ENCODE data around the gene SLC7A9. TPM values are rescaled to one million over a fixed set of nuclear protein-coding genes. Genes with fewer than 3 reads are reported as not detected.

SLC7A9 gene
- total and polyA plus RNA-seq, 4 donors, result 6.8 to 16.3 (median 9.8) TPM

- no peaks in the 10 kb centered on the region for H3K4me1 ChIP-seq (ENCODE audit: control insufficient read depth in 4 of 4, insufficient read depth in 4 of 4, low read length in 3 of 4)
- no peak overlapping the region for H3K9ac ChIP-seq (ENCODE audit: low read depth in 1 of 2, low read length in 2 of 2)
- no peak for TF ChIP-seq EGR1 (IDR thresholded peaks at IDR 0.05; ENCODE audit: low read depth in 2 of 2)
- TF ChIP-seq RAD21 (IDR thresholded peaks at IDR 0.05), result no peak
- TF ChIP-seq SP1 (IDR thresholded peaks at IDR 0.05), result no peak
- TF ChIP-seq HNF4A (conservative IDR thresholded peaks at IDR 0.05), result no peak
- no peak for TF ChIP-seq FOXA1 (IDR thresholded peaks at IDR 0.05)
- TF ChIP-seq FOXA2 (IDR thresholded peaks at IDR 0.05), result no peak
- TF ChIP-seq ATF3 (IDR thresholded peaks at IDR 0.05), result no peak
- H3K36me3 ChIP-seq (ENCODE audit: control insufficient read depth in 4 of 4, insufficient read depth in 3 of 4, low read depth in 1 of 4, low read length in 3 of 4), result peaks cover 0 to 7% (median 3%) of the 10 kb centered on the region in 4 donors
- 97% methylated on average over 4 of the region's 4 CpGs for WGBS
- H3K9me3 ChIP-seq (ENCODE audit: control insufficient read depth in 4 of 4, low read length in 3 of 4), result no peaks in the 10 kb centered on the region
- H3K27ac ChIP-seq (ENCODE audit: low read depth in 1 of 2, low read length in 2 of 2), result no peak overlapping the region
- no peak for DNase-seq (ENCODE audit: low spot score)
- H3K4me3 ChIP-seq (ENCODE audit: low read depth in 1 of 3, low read length in 3 of 3), result no peak overlapping the region
- H3K27me3 ChIP-seq (ENCODE audit: control insufficient read depth in 4 of 4, insufficient read depth in 4 of 4, low read length in 3 of 4), result no peaks in the 10 kb centered on the region
Measured at GRCh38 chr19:32911467-32911866, 41.9 kb upstream of the SLC7A9 start.

GRCh38 chr19:32910874-32911273 lies 41.3 kb upstream of the SLC7A9 start:
- H3K36me3 ChIP-seq (ENCODE audit: control insufficient read depth in 4 of 4, insufficient read depth in 3 of 4, low read depth in 1 of 4, low read length in 3 of 4), result peaks cover 0 to 7% (median 3%) of the 10 kb centered on the region in 4 donors
- no peak overlapping the region for H3K27ac ChIP-seq (ENCODE audit: low read depth in 1 of 2, low read length in 2 of 2)
- H3K9me3 ChIP-seq (ENCODE audit: control insufficient read depth in 4 of 4, low read length in 3 of 4), result no peaks in the 10 kb centered on the region
- no peak for DNase-seq (ENCODE audit: low spot score)
- H3K9ac ChIP-seq (ENCODE audit: low read depth in 1 of 2, low read length in 2 of 2), result no peak overlapping the region
- no peaks in the 10 kb centered on the region for H3K27me3 ChIP-seq (ENCODE audit: control insufficient read depth in 4 of 4, insufficient read depth in 4 of 4, low read length in 3 of 4)
- TF ChIP-seq HNF4A (conservative IDR thresholded peaks at IDR 0.05) (no peak), TAF1 (conservative IDR thresholded peaks at IDR 0.05) (no peak), NR2F2 (IDR thresholded peaks at IDR 0.05) (no peak), EGR1 (IDR thresholded peaks at IDR 0.05; ENCODE audit: low read depth in 2 of 2) (no peak), YY1 (IDR thresholded peaks at IDR 0.05) (no peak), ATF3 (IDR thresholded peaks at IDR 0.05) (no peak), FOXA1 (IDR thresholded peaks at IDR 0.05) (no peak), SP1 (IDR thresholded peaks at IDR 0.05) (no peak), MAX (IDR thresholded peaks at IDR 0.05) (no peak), GABPA (IDR thresholded peaks at IDR 0.05 in 1 of 2, conservative IDR thresholded peaks at IDR 0.05 in 1 of 2) (no peak), REST (IDR thresholded peaks at IDR 0.05) (no peak), RXRA (IDR thresholded peaks at IDR 0.05) (no peak), CTCF (IDR thresholded peaks at IDR 0.05; ENCODE audit: low read depth, low read length, missing input control) (no peak), HNF4G (IDR thresholded peaks at IDR 0.05) (no peak), FOXA2 (IDR thresholded peaks at IDR 0.05) (no peak)
- no peaks in the 10 kb centered on the region for H3K4me1 ChIP-seq (ENCODE audit: control insufficient read depth in 4 of 4, insufficient read depth in 4 of 4, low read length in 3 of 4)
- H3K4me3 ChIP-seq (ENCODE audit: low read depth in 1 of 3, low read length in 3 of 3), result no peak overlapping the region
- WGBS, result 86% methylated on average over 5 of the region's 5 CpGs

Data from liver (tissue), 9 donors.